Muscle layer of colon (tissue), 2 donors: ENCODE measurements around the gene MR1.

ENCODE experiments used
- H3K27ac ChIP-seq: one replicate; pipeline ENCODE4 v1.7.0; 2013; ENCODE audit warnings: low read depth, mild to moderate bottlenecking, low read length, moderate library complexity
- H3K27me3 ChIP-seq, 2 donors: one replicate each; pipeline ENCODE4 v1.7.0; 2013; ENCODE audit warnings: low read length in 2 of 2, mild to moderate bottlenecking in 2 of 2; ENCODE audit not compliant: insufficient read depth in 2 of 2, control insufficient read depth in 1 of 2
- H3K36me3 ChIP-seq: one replicate; pipeline ENCODE4 v1.7.0; 2013; ENCODE audit warnings: mild to moderate bottlenecking, low read length; ENCODE audit not compliant: insufficient read depth
- H3K4me1 ChIP-seq: one replicate; pipeline ENCODE4 v1.7.0; 2013; ENCODE audit warnings: mild to moderate bottlenecking, low read length; ENCODE audit not compliant: insufficient read depth
- H3K4me3 ChIP-seq, 2 donors: one replicate each; pipeline ENCODE4 v1.7.0; 2013; ENCODE audit warnings: low read length in 2 of 2, low read depth in 1 of 2, mild to moderate bottlenecking in 1 of 2, moderate library complexity in 1 of 2
- H3K9ac ChIP-seq: one replicate; pipeline ENCODE4 v1.7.0; 2013; ENCODE audit warnings: low read length
- H3K9me3 ChIP-seq: one replicate; pipeline ENCODE4 v1.7.0; 2013; ENCODE audit warnings: mild to moderate bottlenecking, low read length
- donor health status: abdominal sarcoma.
- donor health status: Adenocarcinoma of cecum.

Gene MR1

DNA sequence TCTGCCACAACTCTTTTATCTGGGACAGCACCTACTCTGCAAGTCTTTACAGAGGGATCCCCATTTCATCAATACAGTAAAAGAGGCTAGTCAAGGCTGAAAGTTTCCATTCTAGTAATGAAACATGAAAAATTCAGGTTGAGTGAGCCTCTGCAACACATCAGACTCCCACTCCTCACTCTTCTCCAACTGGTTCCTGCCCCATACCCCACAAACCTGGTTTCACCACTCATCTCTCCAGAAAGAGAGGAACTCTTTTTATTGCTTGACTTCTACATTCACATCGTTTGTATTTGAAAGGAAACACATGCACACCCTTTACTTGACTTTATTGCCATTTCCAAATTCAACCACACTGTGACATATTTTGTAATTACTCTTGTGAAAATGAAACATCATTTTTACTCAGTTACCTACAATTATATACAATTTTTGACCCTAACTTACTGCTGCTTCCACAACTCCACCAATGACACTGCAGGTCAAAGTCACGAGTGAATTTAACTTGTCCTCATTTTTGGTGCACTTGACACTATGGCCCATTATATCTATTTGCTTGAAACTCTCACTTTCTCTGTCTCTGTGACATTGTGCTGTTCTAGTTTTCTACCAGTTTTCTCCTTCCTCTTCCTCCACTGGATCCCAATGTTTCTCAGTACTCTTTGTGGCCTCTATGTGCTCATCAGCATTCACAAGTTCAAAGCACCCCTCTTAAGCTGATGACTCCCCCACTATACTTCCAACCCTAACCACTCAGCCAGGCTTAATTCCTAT is 19.1 kb upstream of the MR1 start:
- H3K9ac ChIP-seq = no peak overlapping the region
- no peak overlapping the region for H3K27ac ChIP-seq
- peaks cover 17% of the 10 kb centered on the region for H3K4me1 ChIP-seq
- H3K9me3 ChIP-seq = no peaks in the 10 kb centered on the region
- no peak overlapping the region for H3K4me3 ChIP-seq
- H3K36me3 ChIP-seq = no peaks in the 10 kb centered on the region
- H3K27me3 ChIP-seq = no peaks in the 10 kb centered on the region

DNA sequence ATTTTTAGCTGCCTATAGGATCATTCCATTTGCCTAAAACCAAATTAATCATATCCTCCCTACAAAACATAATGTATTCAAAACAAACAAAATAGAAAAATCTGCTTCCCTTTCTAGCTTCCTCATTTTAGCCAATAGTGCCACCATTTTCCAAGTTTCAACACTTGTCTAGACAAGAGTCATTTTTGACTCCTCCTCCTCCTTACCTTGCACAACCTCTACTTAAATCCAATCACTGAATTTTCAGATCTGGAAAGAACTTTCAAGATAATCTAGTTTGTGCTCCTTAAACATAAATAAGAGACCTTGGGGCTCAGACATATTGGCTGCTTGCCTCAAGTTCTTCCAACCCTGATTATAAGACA is 18.6 kb upstream of the MR1 start:
- Histone ChIP-seq H3K9ac (no peak overlapping the region), H3K4me1 (peaks cover 17% of the 10 kb centered on the region), H3K27ac (no peak overlapping the region), H3K9me3 (no peaks in the 10 kb centered on the region), H3K4me3 (no peak overlapping the region), H3K36me3 (no peaks in the 10 kb centered on the region), H3K27me3 (no peaks in the 10 kb centered on the region)

DNA sequence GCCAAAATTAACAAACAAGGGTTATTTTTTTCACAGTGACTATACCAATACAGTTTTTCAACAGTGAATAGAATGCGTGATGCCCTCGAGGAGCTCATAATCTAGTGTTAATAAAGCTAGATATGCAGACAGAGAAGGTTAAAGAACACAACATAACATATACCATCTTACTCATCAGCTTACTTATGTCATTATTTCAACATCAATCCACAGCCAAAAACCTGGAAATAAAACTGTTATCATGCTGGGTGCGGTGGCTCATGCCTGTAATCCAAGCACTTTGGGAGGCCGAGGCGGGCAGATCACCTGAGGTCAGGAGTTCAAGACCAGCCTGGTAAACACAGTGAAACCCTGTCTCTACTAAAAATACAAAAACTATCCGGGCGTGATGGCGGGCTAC is 17.2 kb upstream of the MR1 start:
- H3K9ac ChIP-seq = no peak overlapping the region
- no peak overlapping the region for H3K4me3 ChIP-seq
- no peaks in the 10 kb centered on the region for H3K27me3 ChIP-seq
- no peaks in the 10 kb centered on the region for H3K36me3 ChIP-seq
- peaks cover 16% of the 10 kb centered on the region for H3K4me1 ChIP-seq
- H3K27ac ChIP-seq = no peak overlapping the region
- no peaks in the 10 kb centered on the region for H3K9me3 ChIP-seq

DNA sequence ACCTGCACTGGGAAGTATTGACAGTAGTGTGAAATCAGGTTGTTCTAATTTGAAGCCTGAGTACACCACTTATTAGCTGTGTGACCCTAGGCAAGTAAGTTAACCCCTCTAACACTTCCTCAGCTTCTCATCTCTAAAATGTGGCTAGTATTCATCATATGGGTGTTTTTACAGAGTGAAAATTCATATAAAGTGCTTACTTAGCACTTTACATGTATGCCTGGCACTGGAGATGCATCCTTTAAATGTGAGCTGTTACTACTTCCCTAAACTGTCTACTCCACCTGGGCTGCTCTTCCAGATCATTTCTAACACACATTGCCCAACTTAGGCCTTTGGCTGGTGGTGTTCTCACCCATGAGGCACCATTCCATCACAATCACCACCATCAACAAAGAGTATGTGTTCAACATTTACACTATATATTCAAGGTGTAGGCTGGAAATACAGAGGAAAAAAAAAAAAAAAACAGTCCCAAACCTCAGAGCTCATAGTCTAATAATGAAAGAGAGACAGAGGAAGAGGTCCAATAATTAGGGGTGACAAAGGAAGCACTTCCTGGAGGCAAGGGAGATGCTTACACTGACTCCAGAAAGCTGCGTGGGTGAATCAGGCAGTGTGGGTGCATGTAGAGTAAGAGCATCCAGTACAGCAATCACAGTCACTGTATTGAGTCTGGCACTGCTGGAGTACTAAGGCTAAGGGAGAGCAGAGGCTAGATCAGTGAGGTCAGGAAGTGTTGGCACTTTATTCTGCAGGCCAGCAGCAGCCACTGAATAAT is 14.7 kb upstream of the MR1 start:
- Histone ChIP-seq H3K36me3 (no peaks in the 10 kb centered on the region), H3K27me3 (no peaks in the 10 kb centered on the region), H3K27ac (no peak overlapping the region), H3K9ac (no peak overlapping the region), H3K4me1 (peaks cover 17% of the 10 kb centered on the region), H3K9me3 (no peaks in the 10 kb centered on the region), H3K4me3 (no peak overlapping the region)

DNA sequence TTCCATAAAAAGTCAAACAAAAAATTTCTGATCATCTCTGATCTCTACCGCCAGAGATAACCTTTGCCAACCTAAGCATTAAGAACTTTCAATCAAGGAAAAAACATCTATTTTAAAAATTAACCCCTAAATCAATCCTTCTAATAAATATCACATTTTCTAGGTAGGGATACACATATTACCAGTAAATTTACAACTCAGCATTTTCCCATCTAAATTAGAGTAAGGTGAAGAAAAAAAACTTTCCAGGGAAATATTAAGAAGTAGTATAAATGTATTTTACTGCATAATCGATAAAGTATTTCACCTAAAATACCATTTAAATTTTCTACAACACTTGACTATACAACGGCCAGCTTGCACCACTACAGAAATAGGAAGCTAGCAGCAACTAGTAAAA is 12.6 kb upstream of the MR1 start:
- H3K27me3 ChIP-seq = no peaks in the 10 kb centered on the region
- peak overlapping the region in 1 of 2 donors; percentile 97 for H3K4me3 ChIP-seq
- no peak overlapping the region for H3K27ac ChIP-seq
- H3K4me1 ChIP-seq = peaks cover 17% of the 10 kb centered on the region
- H3K9ac ChIP-seq = no peak overlapping the region
- H3K9me3 ChIP-seq = no peaks in the 10 kb centered on the region
- H3K36me3 ChIP-seq = no peaks in the 10 kb centered on the region

DNA sequence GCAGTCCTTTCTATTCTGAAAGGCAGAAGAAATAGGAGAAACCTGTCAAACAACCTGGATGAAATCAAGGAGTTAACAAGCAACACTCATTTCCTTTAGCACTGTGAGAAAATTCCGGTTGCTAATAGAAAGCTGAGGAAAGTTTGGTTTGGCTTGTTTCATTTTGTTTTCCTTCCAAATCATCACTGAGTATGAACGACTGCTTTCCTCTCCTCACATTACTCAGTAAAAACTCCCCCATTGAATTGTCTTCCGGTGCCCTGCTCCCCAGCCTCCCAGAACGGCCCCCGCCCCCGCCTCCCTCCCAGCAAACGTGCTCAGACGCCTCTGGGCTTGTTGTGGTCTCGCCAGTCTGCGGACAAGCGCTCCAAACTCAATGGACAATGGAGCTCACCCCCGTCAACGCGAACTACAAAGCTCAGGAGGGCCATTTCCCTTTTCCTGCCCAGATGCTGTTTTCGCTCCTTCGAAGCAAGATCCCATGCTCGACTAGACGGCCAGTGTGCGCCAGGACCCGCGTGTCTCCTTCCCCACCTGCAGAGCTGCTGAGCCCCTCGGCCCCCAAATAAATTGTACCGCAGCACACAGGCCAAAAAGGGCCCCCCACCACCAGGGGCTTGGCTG is 11.9 kb upstream of the MR1 start:
- Histone ChIP-seq H3K9ac (peak overlapping the region; percentile 65), H3K27ac (peak overlapping the region; percentile 84), H3K4me1 (peaks cover 17% of the 10 kb centered on the region), H3K27me3 (no peaks in the 10 kb centered on the region), H3K9me3 (no peaks in the 10 kb centered on the region), H3K4me3 (peak overlapping the region; percentile 92 to 97), H3K36me3 (no peaks in the 10 kb centered on the region)

DNA sequence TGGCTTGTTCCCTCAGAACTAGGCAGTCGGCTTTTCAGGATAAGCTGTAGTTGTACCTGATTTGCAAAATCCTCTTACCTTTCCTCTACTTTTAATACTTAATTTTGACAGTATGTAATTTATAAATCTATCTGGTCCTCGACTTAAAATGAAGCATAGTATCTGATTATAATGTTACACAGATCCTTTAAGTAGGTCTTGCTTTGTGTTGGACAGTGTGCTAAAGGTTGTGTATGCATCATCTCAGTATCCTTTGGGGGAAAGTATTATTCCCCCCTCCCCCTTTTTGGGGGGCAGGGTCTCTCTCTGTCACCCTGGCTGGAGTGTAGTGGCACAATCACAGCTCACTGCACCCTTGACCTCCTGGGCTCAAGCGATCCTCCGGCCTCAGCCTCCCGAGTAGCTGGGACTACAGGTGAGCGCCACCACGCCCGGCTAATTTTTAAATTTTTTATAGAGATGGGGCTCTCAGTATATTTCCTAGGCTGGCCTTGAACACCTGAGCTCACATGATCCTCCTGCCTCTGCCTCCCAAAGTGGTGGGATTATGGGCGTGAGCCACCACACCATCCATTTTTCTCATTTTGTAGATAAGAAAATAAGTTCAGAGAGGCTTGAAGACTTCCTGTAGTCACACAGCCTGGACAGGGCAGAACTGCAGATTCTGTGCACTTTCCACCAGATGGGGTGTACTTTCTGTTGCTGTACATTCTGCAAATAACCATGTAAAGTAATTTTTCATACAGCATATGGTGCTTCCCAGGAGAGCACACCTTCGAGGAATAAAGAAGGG is 10.3 kb upstream of the MR1 start:
- peaks cover 17% of the 10 kb centered on the region for H3K4me1 ChIP-seq
- no peaks in the 10 kb centered on the region for H3K27me3 ChIP-seq
- H3K9me3 ChIP-seq = no peaks in the 10 kb centered on the region
- peak overlapping the region; percentile 70 for H3K27ac ChIP-seq
- H3K9ac ChIP-seq = peak overlapping the region; percentile 53
- H3K4me3 ChIP-seq = peak overlapping the region; percentile 41 to 97
- no peaks in the 10 kb centered on the region for H3K36me3 ChIP-seq

DNA sequence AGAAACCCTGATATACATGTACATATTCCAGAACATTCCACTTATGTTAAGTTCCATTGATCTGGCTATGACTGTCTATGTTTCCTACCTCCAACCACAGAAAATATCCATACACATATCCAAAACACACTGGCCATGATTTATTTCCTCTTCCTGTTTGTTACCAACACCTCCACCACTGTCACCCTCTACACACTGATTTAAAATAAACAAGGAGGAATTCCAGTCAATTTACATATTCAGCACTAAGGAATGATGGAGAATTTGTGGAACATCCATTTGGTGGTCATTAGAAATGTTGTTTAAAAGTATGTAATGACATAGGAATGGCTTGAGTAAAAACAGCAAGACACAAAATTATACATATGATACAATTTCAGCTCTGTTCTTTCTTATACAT is 5.6 kb upstream of the MR1 start:
- H3K9me3 ChIP-seq = no peaks in the 10 kb centered on the region
- H3K27me3 ChIP-seq = no peaks in the 10 kb centered on the region
- no peak overlapping the region for H3K4me3 ChIP-seq
- no peak overlapping the region for H3K27ac ChIP-seq
- H3K9ac ChIP-seq = no peak overlapping the region
- no peaks in the 10 kb centered on the region for H3K36me3 ChIP-seq
- H3K4me1 ChIP-seq = peaks cover 3% of the 10 kb centered on the region

DNA sequence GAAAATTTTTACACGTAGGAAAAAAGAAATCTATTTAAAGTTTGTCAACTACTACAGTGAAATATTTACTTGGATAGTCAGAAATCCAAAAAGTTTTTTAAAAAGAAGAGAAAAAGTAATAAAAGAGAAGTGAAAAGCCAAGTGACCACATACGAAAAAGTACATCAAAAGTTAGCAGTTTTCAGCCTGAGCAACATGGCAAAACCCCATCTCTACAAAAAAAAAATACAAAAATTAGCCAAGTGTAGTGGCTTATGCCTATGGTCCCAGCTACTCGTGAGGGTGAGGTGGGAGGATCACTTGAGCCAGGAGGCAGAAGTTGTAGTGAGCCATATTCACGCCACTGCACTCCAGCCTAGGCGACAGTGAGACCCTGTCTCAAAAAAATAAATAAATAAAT is 5.2 kb upstream of the MR1 start:
- Histone ChIP-seq H3K4me1 (peaks cover 7% of the 10 kb centered on the region), H3K9ac (no peak overlapping the region), H3K27me3 (no peaks in the 10 kb centered on the region), H3K4me3 (no peak overlapping the region), H3K27ac (no peak overlapping the region), H3K9me3 (no peaks in the 10 kb centered on the region), H3K36me3 (no peaks in the 10 kb centered on the region)

DNA sequence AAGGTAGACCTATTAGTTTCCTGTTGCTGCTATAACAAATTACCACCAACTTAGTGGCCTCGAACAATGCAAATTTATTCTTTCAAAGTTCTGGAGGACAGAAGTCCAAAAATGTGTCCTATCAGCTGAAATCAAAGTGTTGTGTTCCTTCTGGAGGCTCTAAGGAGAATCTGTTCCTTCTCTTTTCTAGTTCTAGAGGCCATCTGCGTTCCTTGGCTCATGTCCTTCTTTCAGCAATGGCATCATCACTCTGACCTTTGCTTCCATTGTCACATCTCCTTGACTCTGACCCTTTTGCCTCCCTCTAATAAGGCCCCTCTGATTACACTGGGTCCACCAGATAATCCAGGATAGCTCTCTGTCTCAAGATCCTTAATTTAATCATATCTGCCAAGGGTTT is 1.2 kb upstream of the MR1 start:
- Histone ChIP-seq H3K4me3 (no peak overlapping the region), H3K27ac (peak overlapping the region; percentile 93), H3K9me3 (no peaks in the 10 kb centered on the region), H3K27me3 (no peaks in the 10 kb centered on the region), H3K9ac (no peak overlapping the region), H3K4me1 (peaks cover 21% of the 10 kb centered on the region), H3K36me3 (no peaks in the 10 kb centered on the region)
